Naive thymus-derived CD8-positive, alpha-beta T cell (primary cell): ENCODE results near the gene RNF130. TPM values are rescaled to one million over a fixed set of nuclear protein-coding genes. Genes with fewer than 3 reads are reported as not detected.
"Not testable (repeated sequence)": the region's sequence is repeated elsewhere in the genome, so short reads cannot be mapped to it uniquely, and the experiment has no call there.

Experiments used
- ATAC-seq, 2 donors: fragments of 150-1000 bp; cut with Tn5 transposase in 1 of 2; sonication (Bioruptor Pico), chemical (Tn5 transposase) in 1 of 2; 1 replicate in 1 of 2; 2 replicates in 1 of 2; pipeline ENCODE4 v1.10.0; 2021; ENCODE audit warnings: mild to moderate bottlenecking in 2 of 2, moderate library complexity in 2 of 2
- POLR2A ChIA-PET: fragments of 350-600 bp; sonication (Branson Sonifier 250); formaldehyde crosslinking; loops from one replicate; lab custom pipeline; 2021; ENCODE audit warnings: antibody characterized with exemption; lab: Charles Lee
- DNase-seq, 10 donors: peaks; one replicate each; pipeline versions ENCODE4 v3.0.0 to v3.0.0-alpha.2; 2020 to 2022
- H3K27ac Mint-ChIP-seq, 10 donors: one replicate each; pipeline ENCODE4 v1.8.0; 2020 to 2022; ENCODE audit warnings: mild to moderate bottlenecking in 10 of 10, mixed read lengths in 10 of 10, moderate library complexity in 4 of 10, inconsistent platforms in 1 of 10
- H3K27me3 Mint-ChIP-seq, 5 donors: one replicate each; pipeline ENCODE4 v1.8.0; 2021 to 2022; ENCODE audit warnings: mixed read lengths in 5 of 5
- H3K36me3 Mint-ChIP-seq, 3 donors: one replicate each; pipeline ENCODE4 v1.8.0; 2020 to 2022; ENCODE audit warnings: mixed read lengths in 3 of 3, mild to moderate bottlenecking in 2 of 3, inconsistent platforms in 1 of 3
- H3K4me1 Mint-ChIP-seq, 4 donors: one replicate each; pipeline ENCODE4 v1.8.0; 2021 to 2022; ENCODE audit warnings: mixed read lengths in 4 of 4
- H3K4me3 Mint-ChIP-seq, 10 donors: one replicate each; pipeline ENCODE4 v1.8.0; 2020 to 2022; ENCODE audit warnings: mild to moderate bottlenecking in 10 of 10, mixed read lengths in 10 of 10, moderate library complexity in 6 of 10, inconsistent platforms in 1 of 10
- H3K9me3 Mint-ChIP-seq, 9 donors: one replicate each; pipeline ENCODE4 v1.8.0; 2020 to 2022; ENCODE audit warnings: mixed read lengths in 9 of 9, mild to moderate bottlenecking in 3 of 9, inconsistent platforms in 1 of 9, moderate library complexity in 1 of 9
- polyA plus RNA-seq, 3 donors: library from polyadenylated mRNA; unstranded; fragments of 300-500 nt; fragmentation: Illumina TruSeq; gene quantifications; one replicate each; pipeline ENCODE4 v1.2.3, GENCODE V29; 2021
- total RNA-seq, 8 experiments: library from RNA in 2 of 8; stranded (reverse) in 2 of 8; gene quantifications; one replicate each; pipeline ENCODE4 v1.2.3 and lab custom pipeline; 2021 to 2026

The RNF130 gene
- total and polyA plus RNA-seq, 5 experiments from 2014 or later, result 17.8 to 24.2 (median 22.6) TPM

DNA sequence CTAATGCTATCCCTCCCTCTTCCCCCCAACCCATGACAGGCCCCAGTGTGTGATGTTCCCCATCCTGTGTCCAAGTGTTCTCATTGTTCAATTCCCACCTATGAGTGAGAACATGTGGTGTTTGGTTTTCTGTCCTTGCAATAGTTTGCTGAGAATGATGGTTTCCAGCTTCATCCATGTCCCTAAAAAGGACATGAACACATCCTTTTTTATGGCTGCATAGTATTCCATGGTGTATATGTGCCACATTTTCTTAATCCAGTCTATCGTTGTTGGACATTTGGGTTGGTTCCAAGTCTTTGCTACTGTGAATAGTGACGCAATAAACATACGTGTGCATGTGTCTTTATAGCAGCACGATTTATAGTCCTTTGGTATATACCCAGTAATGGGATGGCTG is 78.7 kb downstream of the RNF130 start:
- H3K27ac Mint-ChIP-seq, H3K4me3 Mint-ChIP-seq, DNase-seq, H3K36me3 Mint-ChIP-seq, H3K4me1 Mint-ChIP-seq, POLR2A ChIA-PET, H3K27me3 Mint-ChIP-seq, ATAC-seq: not testable (repeated sequence)
- H3K9me3 Mint-ChIP-seq, result peaks cover 0 to 16% (median 0%) of the 10 kb centered on the region in 9 donors

DNA sequence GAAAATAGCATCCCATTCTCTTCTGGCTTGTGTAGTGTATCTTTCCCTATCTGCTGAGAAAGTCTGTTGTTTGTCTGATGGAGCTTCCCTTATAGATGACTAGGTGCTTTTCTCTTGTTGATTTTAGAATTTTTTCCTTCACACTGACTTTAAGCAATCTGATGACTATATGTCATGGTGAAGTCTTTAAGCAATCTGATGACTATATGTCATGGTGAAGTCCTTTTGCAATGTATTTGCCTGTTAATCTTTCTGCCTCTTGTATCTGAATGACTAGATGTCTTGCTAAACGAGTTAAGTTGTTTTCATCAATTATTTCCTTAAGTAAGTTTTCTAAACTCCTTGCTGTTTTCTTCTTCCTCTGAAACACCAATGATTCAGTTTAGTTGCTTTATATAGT is 80.5 kb downstream of the RNF130 start:
- H3K4me3 Mint-ChIP-seq, result no peak overlapping the region
- no peaks in the 10 kb centered on the region for H3K27me3 Mint-ChIP-seq
- DNase-seq (no peak), ATAC-seq (no peak)
- peaks cover 0 to 6% (median 3%) of the 10 kb centered on the region in 3 donors for H3K36me3 Mint-ChIP-seq
- H3K9me3 Mint-ChIP-seq, result peaks cover 0 to 12% (median 0%) of the 10 kb centered on the region in 9 donors
- POLR2A ChIA-PET, result no interaction called here
- H3K27ac Mint-ChIP-seq, result no peak overlapping the region
- H3K4me1 Mint-ChIP-seq, result no peaks in the 10 kb centered on the region

- H3K9me3 Mint-ChIP-seq, result peaks cover 0 to 11% (median 0%) of the 10 kb centered on the region in 9 donors
- H3K4me3 Mint-ChIP-seq, DNase-seq, H3K27ac Mint-ChIP-seq, H3K4me1 Mint-ChIP-seq, H3K27me3 Mint-ChIP-seq, H3K36me3 Mint-ChIP-seq, POLR2A ChIA-PET, ATAC-seq: not testable (repeated sequence)
Observed at GRCh38 chr5:179990525-179990924, 81.0 kb downstream of the RNF130 start.

DNA sequence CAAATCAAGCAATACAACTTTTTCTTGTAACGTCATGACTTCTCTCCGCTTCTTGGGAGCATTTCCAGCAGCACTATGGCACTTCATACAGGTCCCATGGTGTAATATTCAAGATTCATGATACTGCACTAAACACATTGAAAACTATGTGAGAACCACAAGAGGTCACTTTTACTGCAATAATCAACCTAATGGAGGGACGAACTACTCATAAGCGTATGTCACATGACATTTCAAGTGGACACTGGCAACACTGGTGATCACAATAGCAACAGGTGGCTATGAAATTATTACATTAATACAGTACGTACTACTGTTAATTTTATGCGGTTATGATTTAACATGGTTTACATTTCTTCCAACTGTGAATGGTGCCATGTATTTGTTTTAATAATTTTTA is 85.2 kb downstream of the RNF130 start:
- H3K27me3 Mint-ChIP-seq, result no peaks in the 10 kb centered on the region
- POLR2A ChIA-PET, result no interaction called here
- peaks cover 0 to 3% (median 0%) of the 10 kb centered on the region in 3 donors for H3K36me3 Mint-ChIP-seq
- no peaks in the 10 kb centered on the region for H3K4me1 Mint-ChIP-seq
- ATAC-seq (no peak), DNase-seq (no peak)
- no peak overlapping the region for H3K4me3 Mint-ChIP-seq
- H3K27ac Mint-ChIP-seq, result no peak overlapping the region
- H3K9me3 Mint-ChIP-seq, result no peaks in the 10 kb centered on the region

- Mint-ChIP-seq H3K9me3 (no peaks in the 10 kb centered on the region), H3K36me3 (peaks cover 0 to 37% (median 9%) of the 10 kb centered on the region in 3 donors), H3K4me1 (no peaks in the 10 kb centered on the region), H3K27me3 (no peaks in the 10 kb centered on the region), H3K4me3 (no peak overlapping the region), H3K27ac (no peak overlapping the region)
- DNase-seq (no peak), ATAC-seq (no peak)
- POLR2A ChIA-PET, result no interaction called here
Observed at GRCh38 chr5:179981636-179982035, 89.9 kb downstream of the RNF130 start.

DNA sequence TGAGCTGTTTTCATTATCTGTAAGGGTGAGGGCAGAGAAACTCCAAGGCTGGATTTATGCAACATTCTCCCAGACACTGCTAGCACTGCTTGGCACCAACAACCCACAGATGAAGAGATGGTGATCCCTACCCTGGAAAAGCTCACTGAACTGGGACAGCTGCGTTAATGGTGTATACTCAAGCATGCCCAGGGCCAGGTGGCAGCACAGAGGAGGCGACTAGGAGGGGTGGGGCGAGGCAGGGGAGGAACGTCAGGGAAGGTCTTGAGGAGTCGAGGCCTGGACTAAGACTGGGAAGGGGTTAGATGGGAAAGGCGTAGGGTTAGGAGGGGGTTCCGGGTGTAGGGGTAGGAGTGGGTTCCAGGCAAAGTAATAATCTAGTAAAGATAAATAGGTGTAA is 90.8 kb downstream of the RNF130 start:
- no peak for ATAC-seq
- peaks cover 0 to under 1% (median 0%) of the 10 kb centered on the region in 4 donors for H3K4me1 Mint-ChIP-seq
- H3K4me3 Mint-ChIP-seq, result no peak overlapping the region
- H3K27me3 Mint-ChIP-seq, result no peaks in the 10 kb centered on the region
- peaks cover under 1 to 45% (median 9%) of the 10 kb centered on the region in 3 donors for H3K36me3 Mint-ChIP-seq
- POLR2A ChIA-PET, result no interaction called here
- no peak for DNase-seq
- H3K27ac Mint-ChIP-seq, result peak overlapping the region in 1 of 10 donors; percentile 39
- no peaks in the 10 kb centered on the region for H3K9me3 Mint-ChIP-seq

DNA sequence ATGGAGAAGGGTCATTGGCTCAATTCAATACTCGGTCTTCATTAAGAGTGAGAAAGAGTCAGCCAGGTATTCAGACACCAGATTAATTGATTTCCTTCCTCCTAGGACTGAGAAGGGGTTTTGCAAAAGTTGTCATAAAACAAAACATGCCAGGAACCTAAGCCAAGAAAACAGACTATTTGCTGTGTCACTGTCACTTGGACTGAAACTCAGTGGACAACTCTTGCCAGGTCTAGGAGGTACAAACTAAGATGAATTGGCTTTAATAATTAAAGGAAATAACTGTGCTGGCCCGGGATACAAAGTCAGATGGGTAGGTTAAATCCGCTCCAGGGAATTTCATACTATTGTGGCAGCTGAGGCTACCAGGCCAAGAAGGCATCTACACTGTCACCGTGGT is 92.8 kb downstream of the RNF130 start:
- Mint-ChIP-seq H3K36me3 (peaks cover 6 to 56% (median 17%) of the 10 kb centered on the region in 3 donors), H3K4me3 (no peak overlapping the region), H3K9me3 (no peaks in the 10 kb centered on the region), H3K27me3 (no peaks in the 10 kb centered on the region), H3K4me1 (peaks cover 0 to 9% (median 2%) of the 10 kb centered on the region in 4 donors), H3K27ac (peak overlapping the region in 1 of 10 donors; percentile 21)
- DNase-seq (no peak), ATAC-seq (no peak)
- POLR2A ChIA-PET, result no interaction called here

GRCh38 chr5:179975713-179976134 is 95.8 kb downstream of the RNF130 start:
- peaks cover 6 to 61% (median 17%) of the 10 kb centered on the region in 3 donors for H3K36me3 Mint-ChIP-seq
- ATAC-seq (no peak), DNase-seq (no peak)
- no peak overlapping the region for H3K27ac Mint-ChIP-seq
- no peak overlapping the region for H3K4me3 Mint-ChIP-seq
- H3K27me3 Mint-ChIP-seq, result no peaks in the 10 kb centered on the region
- POLR2A ChIA-PET, result no interaction called here
- no peaks in the 10 kb centered on the region for H3K9me3 Mint-ChIP-seq
- peaks cover 6 to 28% (median 9%) of the 10 kb centered on the region in 4 donors for H3K4me1 Mint-ChIP-seq

DNA sequence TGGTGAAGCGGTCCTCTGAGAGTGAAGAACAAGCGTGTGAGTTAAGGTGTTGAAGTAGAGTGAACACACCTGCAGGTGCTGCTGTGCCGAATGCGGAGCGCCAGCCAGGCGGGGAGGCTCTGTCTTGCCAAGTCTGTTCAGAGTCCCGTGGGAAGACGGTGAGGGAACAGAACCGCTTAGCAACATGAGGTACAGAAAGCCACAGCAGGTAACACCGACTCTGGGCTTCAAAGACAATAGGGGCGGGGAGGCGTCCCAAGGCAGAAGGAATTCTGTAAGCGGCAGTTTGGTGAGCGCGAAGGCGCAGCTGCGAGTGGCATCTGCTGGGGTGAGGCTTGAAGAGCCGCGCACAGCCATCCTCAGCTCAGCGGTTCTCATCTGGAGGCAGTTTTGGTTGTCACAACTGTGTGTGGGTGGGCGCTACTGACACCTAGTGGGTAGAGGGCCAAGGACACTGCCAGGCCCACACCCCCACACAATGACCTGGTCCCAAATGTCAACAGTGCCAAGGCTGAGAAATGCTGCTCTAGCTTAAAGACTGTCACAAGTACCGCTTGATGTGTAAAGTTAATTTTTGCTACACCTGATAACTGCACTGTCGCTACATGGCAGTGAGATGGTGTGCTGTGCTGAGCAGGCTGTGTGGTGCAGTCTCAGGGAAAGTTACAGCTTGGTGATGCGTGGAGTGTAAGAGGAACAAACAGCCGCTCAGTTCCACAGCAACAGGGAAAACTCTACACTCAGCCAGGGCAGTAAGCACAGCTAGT is 96.4 kb downstream of the RNF130 start:
- POLR2A ChIA-PET, result no interaction called here
- H3K9me3 Mint-ChIP-seq, result no peaks in the 10 kb centered on the region
- no peak overlapping the region for H3K4me3 Mint-ChIP-seq
- H3K36me3 Mint-ChIP-seq, result peaks cover 6 to 56% (median 15%) of the 10 kb centered on the region in 3 donors
- no peaks in the 10 kb centered on the region for H3K27me3 Mint-ChIP-seq
- peaks cover 6 to 33% (median 11%) of the 10 kb centered on the region in 4 donors for H3K4me1 Mint-ChIP-seq
- DNase-seq (peak in 7 of 10 donors; percentile 8 to 69 (median 27)), ATAC-seq (peak; percentile 70 to 85)
- H3K27ac Mint-ChIP-seq, result no peak overlapping the region

- Mint-ChIP-seq H3K4me3 (no peak overlapping the region), H3K27me3 (no peaks in the 10 kb centered on the region), H3K4me1 (peaks cover 6 to 33% (median 11%) of the 10 kb centered on the region in 4 donors), H3K9me3 (no peaks in the 10 kb centered on the region), H3K27ac (peak overlapping the region in 3 of 10 donors; percentile 7 to 56 (median 24)), H3K36me3 (peaks cover 6 to 52% (median 15%) of the 10 kb centered on the region in 3 donors)
- POLR2A ChIA-PET, result no interaction called here
- no peak for DNase-seq
- no peak for ATAC-seq
Observed at GRCh38 chr5:179974246-179974945, 97.2 kb downstream of the RNF130 start.

DNA sequence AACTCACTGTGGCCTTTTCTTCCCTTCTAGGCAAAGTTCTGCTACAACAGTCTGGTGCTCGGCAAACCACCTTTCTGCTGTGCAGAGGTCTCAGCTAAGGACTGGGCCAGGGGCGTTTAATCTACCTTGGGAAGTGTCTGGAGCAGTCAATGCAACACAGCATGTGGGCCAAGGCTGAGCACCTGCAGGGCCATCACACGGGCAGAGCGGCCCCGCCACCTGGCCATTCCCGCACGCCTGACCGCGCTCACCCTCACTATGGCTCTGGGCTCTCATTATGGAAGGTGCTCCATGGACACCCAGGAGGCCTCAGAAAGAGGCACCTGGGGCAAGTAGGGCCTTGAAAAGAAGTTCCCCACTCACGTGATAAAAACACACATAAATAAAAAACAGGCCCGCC is 98.2 kb downstream of the RNF130 start:
- POLR2A ChIA-PET, result no interaction called here
- peak overlapping the region in 2 of 10 donors; percentile 18 to 66 for H3K27ac Mint-ChIP-seq
- no peaks in the 10 kb centered on the region for H3K9me3 Mint-ChIP-seq
- peaks cover 6 to 35% (median 11%) of the 10 kb centered on the region in 4 donors for H3K4me1 Mint-ChIP-seq
- H3K4me3 Mint-ChIP-seq, result no peak overlapping the region
- DNase-seq (no peak), ATAC-seq (no peak)
- H3K36me3 Mint-ChIP-seq, result peaks cover 6 to 48% (median 17%) of the 10 kb centered on the region in 3 donors
- no peaks in the 10 kb centered on the region for H3K27me3 Mint-ChIP-seq

DNA sequence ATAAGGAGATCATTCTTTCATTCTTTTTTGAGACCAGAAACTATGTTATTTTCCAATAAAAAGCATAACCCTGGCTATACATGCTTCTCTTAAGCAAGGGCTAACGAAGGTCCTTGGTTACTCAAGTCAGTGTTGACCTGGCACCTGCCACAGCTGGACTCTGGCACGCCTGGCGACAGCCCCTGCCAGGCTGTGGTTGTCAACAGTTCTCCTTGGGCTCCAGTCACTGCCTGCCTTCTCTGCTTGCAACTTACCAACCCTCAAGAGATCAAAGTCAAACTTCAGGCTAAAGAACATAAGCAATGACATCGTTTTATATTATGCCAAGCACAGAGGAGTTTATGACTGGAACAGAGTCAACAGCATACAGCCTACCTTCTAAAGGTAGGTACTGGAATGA is 102.4 kb downstream of the RNF130 start:
- no peak for DNase-seq
- H3K9me3 Mint-ChIP-seq, result no peaks in the 10 kb centered on the region
- POLR2A ChIA-PET, result no interaction called here
- ATAC-seq, result no peak
- H3K27me3 Mint-ChIP-seq, result no peaks in the 10 kb centered on the region
- H3K4me1 Mint-ChIP-seq, result peaks cover 2 to 26% (median 11%) of the 10 kb centered on the region in 4 donors
- peaks cover 0 to 57% (median 25%) of the 10 kb centered on the region in 3 donors for H3K36me3 Mint-ChIP-seq
- no peak overlapping the region for H3K4me3 Mint-ChIP-seq
- H3K27ac Mint-ChIP-seq, result no peak overlapping the region

GRCh38 chr5:179967489-179967888 is 104.1 kb downstream of the RNF130 start:
- Mint-ChIP-seq H3K9me3 (no peaks in the 10 kb centered on the region), H3K27ac (no peak overlapping the region), H3K4me3 (no peak overlapping the region), H3K4me1 (peaks cover 2 to 25% (median 11%) of the 10 kb centered on the region in 4 donors), H3K27me3 (no peaks in the 10 kb centered on the region), H3K36me3 (peaks cover 0 to 68% (median 41%) of the 10 kb centered on the region in 3 donors)
- ATAC-seq (no peak), DNase-seq (no peak)
- POLR2A ChIA-PET, result no interaction called here
